GM13977 (cell line): ENCODE data around the gene PHAF1.

ENCODE experiments used
- DNase-seq: peaks from one replicate; pipeline ENCODE4 v3.0.0; 2012; ENCODE audit warnings: low spot score
- CTCF ChIP-seq: IDR thresholded peaks from 2 replicates; pipeline ENCODE4 v1.5.1; 2012; ENCODE audit warnings: mild to moderate bottlenecking, control low read depth; ENCODE audit not compliant: insufficient read depth; ENCODE audit errors: extremely low read depth, missing control alignments
- in situ Hi-C: fragments of 300-500 bp; cut with MboI; formaldehyde crosslinking; loops from one replicate; pipeline ENCODE4 v1.12.0; 2022; ENCODE audit warnings: low sequenced_read_pairs, low pct_unique_long_range_greater_than_20kb, mixed read lengths, inconsistent platforms; ENCODE audit not compliant: unreplicated experiment

Gene PHAF1

GRCh38 chr16:67158637-67159600, 49.2 kb downstream of the PHAF1 start:
- TF ChIP-seq CTCF = no peak
- peak; percentile 87 for DNase-seq
- in situ Hi-C loops = loop anchor here (10.0 kb wide), 1 partner anchor 144 kb away; no protein-coding TSS in a partner anchor

GRCh38 chr16:67161595-67162058, 51.9 kb downstream of the PHAF1 start:
- in situ Hi-C loops = no loop called here
- no peak for TF ChIP-seq CTCF
- DNase-seq = no peak

GRCh38 chr16:67162506-67163163, 52.9 kb downstream of the PHAF1 start:
- in situ Hi-C loops = no loop called here
- DNase-seq = no peak
- no peak for TF ChIP-seq CTCF

GRCh38 chr16:67163164-67163998, 53.6 kb downstream of the PHAF1 start:
- no peak for TF ChIP-seq CTCF
- DNase-seq = peak; percentile 75
- in situ Hi-C loops = no loop called here

GRCh38 chr16:67163999-67164558, 54.3 kb downstream of the PHAF1 start:
- in situ Hi-C loops = no loop called here
- DNase-seq = no peak
- no peak for TF ChIP-seq CTCF
